Right renal cortex interstitium (tissue), 3 donors: ENCODE data around the gene VWF. TPM values are rescaled to one million over a fixed set of nuclear protein-coding genes. Genes with fewer than 3 reads are reported as not detected.
"Not testable (repeated sequence)": the region's sequence is repeated elsewhere in the genome, so short reads cannot be mapped to it uniquely, and the experiment has no call there.

Experiments used
- DNase-seq, 3 donors: peaks; one replicate each; pipeline ENCODE4 v3.0.0-alpha.2; 2013; ENCODE audit warnings: low read depth in 3 of 3, low spot score in 2 of 3
- polyA plus RNA-seq, 3 donors: library from polyadenylated mRNA; unstranded; fragments of 120-200 nt; gene quantifications; one replicate each; pipeline ENCODE4 v1.2.1, GENCODE V29; 2013; ENCODE audit not compliant: insufficient read length in 3 of 3

Gene VWF
- polyA plus RNA-seq, 3 donors: 7.4 to 12.5 (median 9.5) TPM

DNA sequence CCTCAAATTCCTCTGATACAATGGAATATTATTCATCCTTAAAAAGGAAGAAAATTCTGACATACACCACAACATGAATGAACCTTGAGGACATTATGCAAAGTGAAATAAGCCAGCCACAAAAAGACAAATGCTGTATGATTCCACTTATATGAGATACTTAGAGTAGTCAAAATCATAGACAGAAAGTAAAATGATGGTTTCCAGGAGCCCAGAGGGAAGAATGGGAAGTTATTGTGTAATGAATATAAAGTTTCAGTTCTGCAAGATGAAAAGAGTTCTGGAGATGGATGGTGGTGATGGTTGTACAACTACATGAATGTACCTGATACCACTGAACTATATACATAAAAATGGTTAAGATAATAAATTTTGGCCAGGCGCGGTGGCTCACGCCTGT is 18.3 kb downstream of the VWF start:
- DNase-seq: no peak

DNA sequence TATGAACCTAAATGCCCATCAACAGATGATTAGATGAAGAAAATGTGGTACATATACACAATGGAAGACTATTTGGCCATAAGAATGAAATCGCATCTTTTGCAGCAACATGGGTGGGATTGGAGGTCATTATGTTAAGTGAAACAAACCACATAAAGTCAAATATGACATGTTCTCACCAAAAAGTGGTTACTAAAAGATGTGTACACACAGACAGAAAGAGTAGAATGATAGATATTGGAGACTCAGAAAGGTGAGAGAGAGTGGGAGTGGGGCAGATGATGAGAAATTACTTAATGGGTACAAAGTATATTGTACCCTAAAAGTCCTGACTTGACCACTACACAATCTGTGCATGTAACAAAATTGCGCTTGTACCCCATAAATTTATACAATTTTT is 19.6 kb downstream of the VWF start:
- no peak for DNase-seq

DNA sequence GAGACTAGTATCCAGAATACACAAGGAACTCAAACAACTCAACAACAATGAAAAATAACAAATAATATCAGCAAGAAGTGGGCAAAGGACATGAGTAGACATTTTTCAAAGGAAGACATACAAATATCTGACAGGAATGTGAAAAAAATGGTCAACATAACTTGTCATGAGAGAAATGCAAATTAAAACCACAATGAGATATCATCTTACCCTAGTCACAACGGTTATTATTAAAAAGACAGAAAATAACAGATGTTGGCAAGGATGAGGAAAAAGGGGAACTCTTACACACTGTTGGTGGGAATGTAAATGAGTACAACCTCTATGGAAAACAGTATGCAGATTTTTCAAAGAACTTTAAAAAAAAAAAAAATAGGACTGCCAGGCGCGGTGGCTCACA is 20.4 kb downstream of the VWF start:
- no peak for DNase-seq

DNA sequence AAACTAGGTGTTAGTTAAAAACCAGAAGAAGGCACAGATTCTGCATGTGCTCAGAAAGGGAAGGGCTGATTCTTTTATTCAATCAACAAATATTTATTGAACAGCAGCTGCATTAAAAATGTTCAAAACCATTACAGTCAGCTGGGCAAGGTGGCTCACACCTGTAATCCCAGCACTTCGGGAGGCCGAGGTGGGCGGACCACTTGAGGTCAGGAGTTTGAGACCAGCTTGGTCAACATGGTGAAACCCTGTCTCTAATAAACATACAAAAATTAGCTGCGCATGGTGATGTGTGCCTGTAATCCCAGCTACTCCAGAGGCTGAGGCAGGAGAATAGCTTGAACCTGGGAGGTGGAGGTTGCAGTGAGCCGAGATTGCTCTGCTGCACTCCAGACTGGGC is 22.4 kb downstream of the VWF start:
- DNase-seq: not testable (repeated sequence)

DNA sequence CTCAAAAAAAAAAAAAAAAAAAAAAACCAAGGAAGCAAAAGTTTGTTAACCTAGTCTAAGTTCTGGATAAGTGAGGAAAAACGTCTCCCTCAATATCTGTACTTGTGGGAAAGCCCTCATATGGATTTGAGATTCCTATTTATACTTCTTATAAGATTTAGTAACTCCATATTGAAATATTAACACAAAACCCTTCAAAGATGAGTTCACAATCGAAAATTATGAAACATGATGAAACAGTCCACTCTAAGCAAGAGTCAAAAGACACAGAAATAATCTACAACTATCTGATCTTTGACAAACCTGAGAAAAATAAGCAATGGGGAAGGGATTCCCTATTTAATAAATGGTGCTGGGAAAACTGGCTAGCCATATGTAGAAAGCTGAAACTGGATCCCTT is 25.2 kb downstream of the VWF start:
- no peak for DNase-seq

DNA sequence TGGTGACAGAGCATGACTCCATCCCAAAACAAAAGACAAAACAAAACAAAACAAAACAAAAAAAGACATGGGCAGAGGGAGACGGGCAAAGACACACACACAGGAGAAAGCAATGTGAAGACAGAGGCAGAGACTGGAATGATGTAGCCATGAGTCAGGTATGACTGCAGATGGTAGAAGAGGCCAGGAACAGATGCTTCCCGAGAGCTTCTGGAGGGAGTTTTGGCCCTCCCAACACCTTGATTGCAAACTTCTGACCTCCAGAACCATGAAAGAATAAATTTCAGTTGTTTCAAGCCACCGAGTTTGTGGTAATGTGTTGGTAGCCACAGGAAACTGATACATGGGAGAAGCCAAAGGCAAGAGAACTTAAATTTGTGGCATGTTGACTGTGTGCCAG is 27.1 kb downstream of the VWF start:
- no peak for DNase-seq

DNA sequence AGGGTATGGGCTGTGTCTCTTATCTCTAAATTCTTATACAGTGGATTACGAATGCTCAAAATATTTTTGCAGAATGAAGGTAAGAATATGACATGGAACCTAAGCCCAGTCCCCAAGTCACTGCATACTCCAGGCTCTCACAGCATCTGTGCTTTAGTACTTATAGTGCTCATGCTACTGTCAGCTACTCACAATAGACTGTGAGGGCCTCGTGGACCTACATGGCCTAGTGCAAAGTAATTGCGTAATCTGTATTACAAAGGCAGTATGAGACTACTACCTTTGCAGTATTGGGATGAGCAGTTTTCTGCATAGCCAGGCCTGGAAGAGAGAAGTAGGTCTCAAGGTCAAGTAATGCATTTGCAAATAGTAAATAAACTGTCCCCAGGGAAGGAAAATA is 27.9 kb downstream of the VWF start:
- DNase-seq: no peak

DNA sequence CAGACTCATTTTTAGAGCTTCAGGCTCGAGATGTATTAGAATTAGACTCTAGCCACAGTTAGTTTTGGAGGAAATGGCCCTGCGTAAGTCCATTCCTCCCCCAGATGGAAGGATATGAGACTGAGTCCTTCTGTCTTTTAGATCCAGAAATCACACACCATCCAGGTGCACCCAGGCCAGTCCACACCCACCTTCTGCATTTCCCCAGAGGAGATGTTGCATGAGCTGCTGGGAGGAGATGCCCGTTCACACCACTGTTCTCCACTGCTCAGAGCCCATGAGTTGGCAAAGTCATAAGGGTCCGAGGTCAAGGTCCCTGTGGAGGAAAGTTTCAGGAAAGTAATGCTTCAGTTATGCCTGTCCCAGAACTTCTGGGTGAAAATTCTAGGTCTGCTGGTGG is 29.2 kb downstream of the VWF start:
- no peak for DNase-seq

DNA sequence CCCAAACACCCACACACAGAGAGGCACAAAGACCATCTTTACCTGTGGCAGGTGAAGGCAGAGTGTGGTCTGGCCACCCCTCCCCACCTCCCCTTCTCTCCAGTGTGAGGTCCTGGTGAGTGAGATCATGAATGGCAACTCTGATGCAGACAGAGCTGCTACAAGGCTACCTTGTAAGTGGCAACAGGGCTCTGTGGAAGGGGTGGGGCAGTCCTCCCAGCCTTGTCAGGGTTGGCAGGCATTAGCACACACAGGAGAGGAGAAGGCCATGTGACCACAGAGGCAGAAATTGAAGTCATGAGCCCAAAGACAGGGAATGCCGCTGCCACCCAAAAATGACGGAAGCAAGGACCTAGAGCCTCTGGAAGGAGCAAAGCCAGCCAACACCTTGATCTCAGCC is 30.7 kb downstream of the VWF start:
- no peak for DNase-seq

DNA sequence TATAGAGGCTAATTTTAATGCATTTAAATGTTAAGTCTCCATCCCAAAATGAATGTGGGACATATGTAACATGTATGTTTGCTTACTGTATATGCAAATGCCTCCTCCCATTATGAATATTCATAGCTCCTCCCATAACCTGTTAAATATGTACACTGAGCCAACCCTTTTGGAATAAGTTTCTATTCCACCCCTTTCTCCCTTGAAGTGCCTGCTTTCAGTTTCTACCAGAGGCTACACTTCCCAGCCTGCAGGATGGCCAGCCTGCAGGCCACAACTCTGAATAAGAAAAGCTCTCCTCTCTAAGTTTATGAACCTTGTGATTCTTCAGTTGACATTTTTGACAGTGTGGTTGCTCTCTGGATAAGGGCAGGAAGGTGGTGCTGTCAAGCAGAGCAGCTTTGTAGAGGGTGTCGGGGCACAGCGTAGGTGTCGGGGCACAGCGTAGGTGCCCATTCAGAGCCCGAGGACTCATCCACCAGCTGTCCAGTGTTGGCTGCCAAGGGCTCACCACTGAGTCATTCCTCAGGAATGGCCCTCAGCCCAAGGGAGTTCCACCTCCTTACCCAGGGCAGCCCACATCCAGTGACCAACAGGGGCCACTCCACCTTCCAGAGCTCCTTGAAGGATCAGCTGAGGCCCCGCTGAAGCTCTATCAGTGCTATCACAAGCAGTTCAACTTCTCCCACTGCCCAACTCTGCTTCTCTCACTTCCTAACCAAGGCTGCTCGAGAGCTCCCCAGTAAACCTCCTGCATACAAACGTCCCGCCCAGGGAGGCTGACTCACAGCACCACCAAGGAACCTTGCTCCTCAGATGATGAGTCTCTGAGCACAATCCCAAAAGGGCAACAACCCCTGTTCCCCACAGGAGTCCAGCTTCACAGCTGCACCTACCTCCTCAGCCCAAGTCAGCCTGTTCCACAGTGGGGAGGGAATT is 31.4 kb downstream of the VWF start:
- DNase-seq: no peak

DNA sequence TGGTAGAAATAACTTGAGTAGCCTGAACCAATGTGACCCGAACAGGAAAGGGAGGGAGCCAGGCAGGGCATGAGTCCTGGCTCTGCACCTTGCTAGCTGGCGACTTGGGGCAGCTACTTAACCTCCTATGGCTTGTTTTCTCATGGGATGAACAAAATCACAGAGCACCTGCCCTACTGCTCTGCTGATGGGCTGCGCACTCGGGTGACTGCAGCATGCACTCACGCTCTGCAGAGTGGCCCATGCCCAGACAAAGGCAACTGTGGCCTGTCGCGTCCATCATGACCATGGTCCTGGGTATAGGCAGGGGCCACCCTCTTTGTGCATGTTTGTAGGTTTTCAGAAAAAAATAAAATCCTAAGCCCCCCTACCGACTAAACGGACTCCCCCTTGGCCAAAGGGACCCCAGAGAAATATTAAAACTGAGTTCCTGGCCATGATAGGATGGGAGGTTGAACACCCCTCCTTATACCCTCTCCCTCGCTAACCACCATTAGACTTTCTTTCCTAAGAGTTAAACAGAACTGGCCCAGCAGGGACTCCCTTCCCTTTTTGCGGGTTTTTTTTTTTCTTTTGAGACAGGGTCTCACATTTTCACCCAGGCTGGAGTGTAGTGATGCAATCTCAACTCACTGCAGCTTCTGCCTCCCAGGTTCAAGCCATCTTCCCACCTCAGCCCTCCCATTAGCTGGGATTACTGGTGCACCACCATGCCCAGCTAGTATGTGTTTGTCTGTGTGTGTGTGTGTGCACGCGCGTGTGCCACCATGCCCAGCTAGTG is 32.5 kb downstream of the VWF start:
- no peak for DNase-seq

DNA sequence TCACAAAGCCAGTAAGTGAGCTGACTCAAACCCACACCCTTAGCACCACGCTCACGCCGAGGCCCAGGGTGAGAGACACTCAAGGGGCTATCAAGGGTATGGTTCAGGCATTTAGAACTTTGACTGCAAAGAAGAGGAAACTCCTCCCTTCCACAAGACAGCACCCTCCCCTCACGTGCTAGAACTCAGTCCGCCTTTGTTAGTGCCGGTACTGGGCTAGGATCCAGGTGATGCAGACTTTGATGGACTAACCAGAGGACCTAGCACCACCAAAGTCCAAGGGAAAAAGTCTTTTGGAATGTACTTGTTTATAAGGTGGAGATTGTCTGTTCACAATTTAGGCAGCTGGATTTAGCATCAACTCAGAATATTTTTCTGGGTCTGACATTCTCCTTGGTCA is 33.7 kb downstream of the VWF start:
- no peak for DNase-seq

DNA sequence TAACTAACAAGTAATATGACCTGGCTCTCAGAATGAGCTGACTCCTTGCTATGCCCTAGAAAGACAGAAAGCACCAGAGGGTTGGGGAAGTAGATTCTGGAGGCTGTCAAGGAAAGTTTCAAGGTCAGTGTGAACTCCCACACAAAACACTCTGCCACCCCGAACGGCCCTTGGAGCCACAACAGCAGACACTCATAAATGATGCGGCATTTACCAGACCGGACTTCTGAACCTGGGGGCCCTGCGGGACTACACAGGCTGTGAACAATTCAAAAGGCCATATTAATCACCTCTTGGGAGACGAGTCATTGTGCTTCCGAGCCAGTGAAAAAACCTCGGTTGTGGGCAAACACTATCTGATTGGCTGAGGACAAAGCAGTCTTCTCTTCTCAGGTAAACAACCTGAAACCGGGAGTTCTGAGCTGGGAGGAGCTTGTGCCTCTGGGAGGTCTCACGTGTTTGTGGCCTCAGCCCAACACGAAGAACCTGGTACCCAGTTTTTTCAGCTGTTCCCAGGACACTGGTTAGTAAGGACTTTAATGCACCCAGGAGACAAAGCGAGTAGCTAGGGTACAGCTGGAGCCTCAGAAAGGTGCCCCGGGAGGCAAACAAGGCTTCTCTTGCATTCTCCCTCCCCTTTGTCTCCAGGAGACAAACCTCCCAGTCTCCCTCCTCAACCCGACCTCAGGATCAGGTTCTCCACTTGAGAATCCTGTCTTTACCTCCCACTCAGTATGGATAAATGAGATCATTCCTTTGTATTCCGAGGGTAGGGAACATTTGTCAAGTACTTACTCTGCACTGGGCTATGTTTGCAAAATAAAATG is 35.3 kb downstream of the VWF start:
- DNase-seq: no peak

DNA sequence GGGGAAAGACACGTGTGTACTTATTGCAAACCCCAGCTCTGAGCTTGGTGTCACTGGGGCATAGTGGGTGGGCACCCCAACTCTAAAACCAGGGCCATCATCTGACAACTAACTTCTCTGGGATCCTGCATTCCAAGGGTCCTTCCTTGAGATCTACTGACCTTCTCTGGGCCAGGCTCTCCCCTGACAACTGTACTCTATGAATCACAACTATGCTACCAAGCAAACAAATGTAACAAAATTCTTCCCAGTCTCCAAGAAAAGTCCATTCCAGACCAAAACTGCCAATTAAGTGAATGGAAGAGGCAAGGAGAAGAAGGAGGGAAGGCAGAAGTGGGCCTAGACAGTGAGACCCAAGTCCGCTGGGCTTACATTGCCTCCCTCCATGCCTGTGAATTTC is 38.2 kb downstream of the VWF start:
- no peak for DNase-seq

DNA sequence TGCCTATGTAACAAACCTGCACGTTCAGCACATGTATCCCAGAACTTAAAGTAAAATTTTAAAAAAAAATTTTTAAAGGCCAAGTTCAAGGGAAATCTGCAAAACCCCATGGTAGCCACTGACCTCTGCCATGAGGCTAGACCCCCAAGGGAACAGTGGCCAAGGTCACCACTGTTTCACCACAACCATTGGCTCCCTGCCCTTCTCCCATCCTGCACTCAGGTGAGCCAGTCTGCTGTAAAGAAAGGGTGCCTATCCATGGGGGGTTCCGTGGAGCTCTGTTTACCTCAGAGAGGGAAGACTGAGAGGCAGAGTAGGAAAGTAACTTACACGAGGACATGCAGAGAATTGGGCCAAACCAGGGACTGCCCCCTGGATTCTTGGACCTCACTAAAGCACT is 38.6 kb downstream of the VWF start:
- DNase-seq: no peak

DNA sequence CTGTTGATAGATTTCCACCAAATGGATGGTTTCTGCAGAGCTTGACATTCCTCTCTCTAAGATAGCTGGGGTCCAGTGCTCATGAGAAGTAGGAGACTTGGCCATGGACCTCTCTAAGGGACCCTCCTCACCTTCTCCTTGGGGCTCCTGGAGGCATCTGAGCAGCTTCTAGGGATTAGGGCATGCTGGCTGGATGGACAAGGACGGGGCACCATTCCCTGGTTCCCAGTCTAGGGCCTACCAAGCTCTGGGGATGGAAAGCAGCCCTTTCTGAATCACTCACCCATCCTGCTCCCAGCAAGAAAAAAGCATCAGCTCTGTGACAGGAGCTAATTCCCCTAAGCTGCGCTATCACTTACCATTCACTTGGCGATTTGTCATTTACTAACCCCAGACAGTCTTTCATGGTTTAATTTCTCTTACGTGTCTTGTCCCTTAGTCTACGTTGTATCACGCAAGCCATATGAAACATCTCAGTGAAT is 39.5 kb downstream of the VWF start:
- no peak for DNase-seq

DNA sequence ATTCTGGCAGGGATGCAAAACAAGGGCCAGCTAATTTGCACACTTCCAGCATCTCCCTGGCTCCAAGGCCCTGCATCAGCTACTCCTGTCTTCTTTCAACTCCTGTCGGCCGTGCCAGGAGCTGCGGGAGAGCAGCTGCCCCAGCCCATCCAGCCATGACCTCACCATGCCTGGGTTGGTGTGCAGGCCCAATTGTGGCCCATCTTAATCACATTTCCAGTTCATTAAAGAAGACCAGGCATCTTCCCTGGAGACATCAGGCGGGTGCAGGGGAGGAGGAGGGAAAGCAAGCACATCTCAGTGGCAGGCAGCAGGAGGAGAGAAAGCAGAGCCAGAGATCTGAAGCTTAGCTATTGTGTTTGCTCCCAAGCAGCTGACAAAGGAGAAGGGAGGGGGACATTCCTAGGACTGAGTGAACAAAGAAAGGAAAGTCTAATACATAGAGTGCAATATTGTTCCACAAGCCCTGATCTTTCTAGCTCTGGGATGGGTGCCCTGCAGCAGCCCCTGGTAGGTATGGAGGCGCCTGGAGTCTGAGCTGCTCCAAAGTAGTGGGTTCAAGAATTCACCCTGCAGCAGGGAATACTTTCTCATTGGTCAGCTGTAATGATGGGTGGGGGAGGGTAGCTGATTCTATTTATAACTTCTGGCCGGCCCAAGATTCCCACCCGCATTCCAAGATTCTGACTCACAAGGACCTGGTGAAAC is 40.1 kb downstream of the VWF start:
- DNase-seq: no peak

DNA sequence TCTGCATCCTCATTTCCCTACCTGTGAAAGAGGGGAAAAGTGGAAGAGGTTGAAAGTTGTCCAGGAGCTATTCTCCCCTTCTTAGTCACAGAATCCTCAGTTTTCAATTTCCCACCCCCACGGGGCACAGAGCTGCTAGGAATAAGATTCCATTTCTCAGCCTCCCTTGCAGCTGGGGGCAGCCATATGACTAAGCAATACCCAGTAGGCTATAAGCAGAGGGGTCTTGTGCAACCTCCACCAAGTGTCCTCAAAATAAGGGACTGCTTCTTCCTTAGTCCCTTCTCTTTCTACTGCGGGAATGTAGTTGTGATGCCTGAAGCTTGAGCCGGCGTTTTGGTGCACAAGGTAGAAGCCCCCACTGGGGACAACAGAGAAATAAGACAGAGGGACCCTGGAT is 40.9 kb downstream of the VWF start:
- DNase-seq: no peak

DNA sequence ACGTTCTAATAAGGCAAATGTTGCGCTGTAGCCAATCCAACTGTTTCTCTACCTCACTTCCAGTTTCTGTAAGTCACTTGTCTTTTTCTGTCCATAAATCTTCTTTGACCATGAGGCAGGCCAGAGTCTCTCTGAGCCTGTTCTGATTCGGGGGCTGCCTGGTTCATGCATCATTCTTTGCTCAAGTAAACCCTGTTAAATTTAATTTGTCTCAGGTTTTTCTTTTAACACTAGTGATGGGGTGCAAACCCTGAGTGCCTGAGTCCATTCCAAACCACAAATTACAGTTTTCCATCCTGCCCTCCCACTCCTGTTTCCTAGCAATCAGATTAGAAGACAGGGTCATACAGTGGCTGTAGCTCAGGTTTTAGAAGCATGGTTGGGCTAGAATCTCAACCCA is 41.9 kb downstream of the VWF start:
- no peak for DNase-seq
